GM12865 (cell line): ENCODE measurements around the gene CZIB.

Experiments used
- DNase-seq: peaks from one replicate; pipeline ENCODE4 v3.0.0; 2010; ENCODE audit warnings: low read depth
- H3K4me3 ChIP-seq: 2 replicates; pipeline ENCODE4 v1.5.1; 2011; ENCODE audit warnings: mild to moderate bottlenecking, low read depth, low read length, control low read depth
- TF ChIP-seq, protein P1 (sequence below): IDR thresholded peaks from 2 replicates; pipeline ENCODE4 v1.5.1; 2011; ENCODE audit warnings: low read length, control low read depth, low read depth, inconsistent platforms; ENCODE audit not compliant: insufficient read depth; ENCODE audit errors: missing control alignments

Gene CZIB

DNA sequence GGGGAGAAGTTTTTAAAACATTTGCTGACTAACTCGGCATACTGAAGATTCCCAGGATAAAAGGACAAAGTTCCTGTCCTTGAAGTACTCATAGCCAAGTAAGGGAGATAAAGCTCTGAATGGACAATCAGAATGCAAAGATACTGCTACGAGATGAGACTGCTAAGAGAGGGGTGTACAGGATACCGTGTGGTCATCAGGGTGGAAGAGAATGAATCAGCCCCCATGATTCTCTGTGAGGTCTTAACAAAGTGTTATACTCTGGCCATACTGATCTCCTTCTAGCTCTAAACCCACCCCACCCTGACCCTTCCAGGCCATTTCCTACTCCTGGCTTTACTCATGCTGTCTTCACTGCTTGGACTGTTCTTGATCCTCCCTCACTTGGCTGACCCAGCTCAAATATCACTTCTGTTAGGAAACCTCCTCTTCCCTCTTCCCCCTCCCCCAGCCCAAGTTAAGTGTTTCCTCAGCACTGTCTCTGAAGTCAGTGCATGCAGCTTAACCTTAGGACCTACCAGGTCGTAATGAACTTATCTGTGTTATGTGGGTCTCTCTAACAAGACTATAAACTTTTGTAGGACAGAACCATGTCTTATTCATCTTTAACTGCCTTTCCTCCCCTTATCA is 33.7 kb upstream of the CZIB start:
- H3K4me3 ChIP-seq = no peak overlapping the region
- no peak for DNase-seq
- TF ChIP-seq, protein P1, sequence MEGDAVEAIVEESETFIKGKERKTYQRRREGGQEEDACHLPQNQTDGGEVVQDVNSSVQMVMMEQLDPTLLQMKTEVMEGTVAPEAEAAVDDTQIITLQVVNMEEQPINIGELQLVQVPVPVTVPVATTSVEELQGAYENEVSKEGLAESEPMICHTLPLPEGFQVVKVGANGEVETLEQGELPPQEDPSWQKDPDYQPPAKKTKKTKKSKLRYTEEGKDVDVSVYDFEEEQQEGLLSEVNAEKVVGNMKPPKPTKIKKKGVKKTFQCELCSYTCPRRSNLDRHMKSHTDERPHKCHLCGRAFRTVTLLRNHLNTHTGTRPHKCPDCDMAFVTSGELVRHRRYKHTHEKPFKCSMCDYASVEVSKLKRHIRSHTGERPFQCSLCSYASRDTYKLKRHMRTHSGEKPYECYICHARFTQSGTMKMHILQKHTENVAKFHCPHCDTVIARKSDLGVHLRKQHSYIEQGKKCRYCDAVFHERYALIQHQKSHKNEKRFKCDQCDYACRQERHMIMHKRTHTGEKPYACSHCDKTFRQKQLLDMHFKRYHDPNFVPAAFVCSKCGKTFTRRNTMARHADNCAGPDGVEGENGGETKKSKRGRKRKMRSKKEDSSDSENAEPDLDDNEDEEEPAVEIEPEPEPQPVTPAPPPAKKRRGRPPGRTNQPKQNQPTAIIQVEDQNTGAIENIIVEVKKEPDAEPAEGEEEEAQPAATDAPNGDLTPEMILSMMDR = no peak

DNA sequence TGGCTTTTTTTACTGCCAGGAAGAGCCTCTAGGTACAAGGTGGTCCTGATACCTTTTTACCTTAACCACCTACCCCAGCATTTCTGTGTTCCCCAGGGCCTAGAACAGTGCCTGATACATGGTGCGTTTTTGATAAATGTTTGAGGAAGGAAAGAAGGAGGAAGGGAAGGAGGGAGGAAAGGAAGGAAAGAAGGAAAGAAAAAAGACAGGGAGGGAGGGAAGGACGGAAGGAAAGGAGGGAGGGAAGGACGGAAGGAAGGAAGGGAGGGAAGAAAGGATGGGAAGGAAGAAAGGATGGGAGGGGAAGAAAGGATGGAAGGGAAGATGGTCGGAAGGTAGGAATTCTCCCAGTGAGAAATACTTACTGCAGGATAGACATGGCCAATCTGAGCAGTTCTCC is 29.9 kb upstream of the CZIB start:
- DNase-seq = no peak
- TF ChIP-seq, protein P1 = no peak
- no peak overlapping the region for H3K4me3 ChIP-seq

DNA sequence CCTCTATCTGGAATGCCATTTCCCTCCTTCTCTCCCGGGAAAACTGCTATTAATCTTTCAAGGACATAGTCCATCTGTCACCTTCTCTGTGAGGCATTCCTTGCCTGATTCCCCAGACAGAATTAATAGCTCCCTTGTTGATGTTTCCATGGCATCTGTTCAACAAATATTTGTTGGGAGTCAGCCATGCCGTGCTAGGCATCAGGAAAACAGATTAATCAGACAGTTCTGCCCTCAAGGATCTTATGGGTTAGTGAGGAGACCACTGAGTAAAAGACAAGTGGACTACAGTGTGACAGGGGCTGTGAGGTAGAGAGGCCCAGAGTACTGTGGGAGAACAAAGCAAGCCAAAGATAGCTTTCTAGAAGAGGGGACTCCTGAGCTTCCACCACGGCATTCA is 29.3 kb upstream of the CZIB start:
- no peak for DNase-seq
- TF ChIP-seq, protein P1 = no peak
- H3K4me3 ChIP-seq = no peak overlapping the region

DNA sequence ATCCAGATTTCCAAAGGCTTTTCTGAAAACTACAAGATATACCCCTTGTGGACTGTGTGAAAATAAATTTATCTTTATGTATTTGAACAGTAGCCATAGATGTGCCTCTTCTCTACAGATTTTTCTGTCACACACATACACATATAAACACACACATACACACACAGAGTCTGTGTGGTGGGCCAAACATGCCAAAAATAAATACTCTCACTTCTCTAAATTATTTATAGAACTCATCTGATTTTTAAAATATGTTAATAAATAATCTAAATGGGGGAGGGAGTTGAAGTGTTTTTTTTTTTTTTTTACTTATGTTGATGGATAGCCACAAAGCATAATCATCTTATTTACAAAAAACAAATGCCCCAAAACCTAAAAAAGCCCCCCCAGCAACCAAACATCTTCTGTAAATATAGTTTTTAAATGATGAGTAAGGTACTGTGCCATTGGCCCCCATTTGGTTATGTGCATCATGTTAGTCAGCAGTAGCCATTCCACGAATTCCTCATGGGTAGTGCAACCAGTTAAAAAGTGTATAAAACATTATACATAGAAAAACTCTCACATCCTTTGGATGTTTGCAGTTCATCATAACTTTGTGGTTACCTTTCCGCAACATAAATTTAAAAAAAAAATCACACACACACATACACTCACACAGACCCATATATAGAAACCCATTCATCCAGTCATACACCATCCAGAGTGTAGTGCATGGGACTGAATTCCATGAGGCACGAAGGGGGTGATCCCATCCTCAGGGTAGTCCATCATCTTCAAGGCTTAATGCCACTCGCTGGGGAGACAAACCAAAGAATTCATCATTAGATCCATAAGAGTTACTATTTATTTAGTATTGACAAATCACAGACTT is 26.1 kb upstream of the CZIB start:
- H3K4me3 ChIP-seq = no peak overlapping the region
- DNase-seq = no peak
- TF ChIP-seq, protein P1 = no peak

DNA sequence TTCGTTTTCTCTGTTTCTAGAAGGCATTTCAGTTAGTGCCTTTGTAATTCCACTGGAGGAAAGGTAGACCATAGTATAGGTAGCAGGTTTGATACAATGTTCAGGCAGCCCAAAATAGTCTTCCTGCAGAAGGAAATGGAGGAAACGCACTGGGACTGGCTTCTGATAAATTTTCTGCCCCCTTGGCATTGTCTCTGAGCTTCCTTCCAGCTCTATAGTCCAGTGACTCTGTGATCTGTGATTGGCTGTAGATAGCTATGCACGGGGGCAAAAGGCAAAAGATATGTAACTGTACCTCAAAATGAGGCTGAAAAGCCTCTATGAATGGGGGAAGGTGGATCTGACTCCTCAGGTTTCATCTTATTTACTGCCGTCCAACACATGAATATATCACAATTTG is 23.7 kb upstream of the CZIB start:
- TF ChIP-seq, protein P1 = no peak
- no peak for DNase-seq
- no peak overlapping the region for H3K4me3 ChIP-seq

DNA sequence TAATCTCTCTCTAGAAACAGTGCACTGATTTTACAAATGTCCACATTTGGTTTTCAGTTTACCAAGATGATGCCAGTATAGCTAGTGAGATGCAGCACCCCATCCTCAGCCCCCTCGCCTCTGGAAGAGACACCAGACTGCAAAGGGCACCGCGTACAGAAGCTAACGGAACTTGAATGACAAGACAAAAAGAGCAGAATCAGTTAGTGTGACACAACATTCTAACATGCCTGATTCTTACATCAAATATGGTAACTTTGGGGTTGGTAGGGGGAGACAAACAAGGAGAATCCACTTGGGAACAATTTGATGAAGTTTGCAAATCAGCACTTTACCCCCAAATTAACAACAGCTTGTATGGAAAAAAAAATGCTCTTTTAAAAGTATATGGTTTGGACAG is 21.9 kb upstream of the CZIB start:
- TF ChIP-seq, protein P1 = no peak

More for the DNA sequence above, 21.9 kb upstream of the CZIB start:
- DNase-seq = no peak
- no peak overlapping the region for H3K4me3 ChIP-seq
